SK-N-MC (cell line): ENCODE measurements around the gene RBM20.

Experiments
- DNase-seq: peaks from one replicate; pipeline ENCODE4 v3.0.0-alpha.2; 2011; ENCODE audit warnings: low read depth, low spot score
- H3K27ac ChIP-seq: fragments of 200-600 bp; sonication (generic); 2 replicates; pipeline ENCODE4 v1.5.1; 2016; ENCODE audit warnings: mixed run types
- H3K36me3 ChIP-seq: fragments of 200-600 bp; sonication (generic); 2 replicates; pipeline ENCODE4 v1.6.1; 2017; ENCODE audit warnings: antibody characterized with exemption, low read length, mixed read lengths; ENCODE audit not compliant: insufficient read depth
- H3K4me3 ChIP-seq: fragments of 200-600 bp; sonication (generic); 2 replicates; pipeline ENCODE4 v1.5.1; 2016
- H3K9ac ChIP-seq: fragments of 200-600 bp; sonication (generic); 2 replicates; pipeline ENCODE4 v1.8.0; 2017; ENCODE audit warnings: mixed run types, mixed read lengths; ENCODE audit not compliant: insufficient read length
- H3K9me3 ChIP-seq: fragments of 200-600 bp; sonication (generic); 2 replicates; pipeline ENCODE4 v1.6.1; 2017; ENCODE audit warnings: low read depth, mild to moderate bottlenecking, antibody characterized with exemption, low read length, moderate library complexity, mixed read lengths
- EZH2 ChIP-seq: fragments of 200-600 bp; sonication (generic); IDR thresholded peaks from one replicate; pipeline ENCODE4 v1.6.1; 2017; ENCODE audit warnings: antibody characterized with exemption
- FOXP2 ChIP-seq: optimal IDR thresholded peaks from 2 replicates; pipeline ENCODE3; 2011; ENCODE audit warnings: mild to moderate bottlenecking, moderate library complexity; ENCODE audit not compliant: insufficient read depth; ENCODE audit errors: extremely low read length, control extremely low read depth
- POLR2AphosphoS5 ChIP-seq: IDR thresholded peaks from 2 replicates; pipeline ENCODE4 v1.6.1; 2012; ENCODE audit warnings: mild to moderate bottlenecking, low read depth, low read length, borderline replicate concordance

The RBM20 gene

DNA sequence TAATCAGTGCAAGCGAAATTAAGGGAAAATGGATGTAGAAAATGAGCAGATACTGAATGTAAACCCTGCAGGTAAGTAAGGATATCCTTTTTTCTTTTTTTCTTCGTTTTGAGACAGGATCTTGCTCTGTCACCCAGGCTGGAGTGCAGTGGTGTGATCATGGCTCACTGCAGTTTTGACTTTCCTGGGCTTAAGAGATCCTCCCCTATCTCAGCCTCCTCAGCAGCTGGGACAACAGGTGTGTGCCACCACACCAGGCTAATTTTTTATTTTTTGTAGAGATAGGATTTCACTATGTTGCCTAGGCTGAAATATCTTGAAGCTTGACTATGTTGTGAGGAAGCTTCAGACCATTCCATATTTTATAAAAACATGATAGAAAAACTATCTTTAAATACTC, 231.9 kb downstream of the RBM20 start:
- no peak overlapping the region for H3K9ac ChIP-seq

DNA sequence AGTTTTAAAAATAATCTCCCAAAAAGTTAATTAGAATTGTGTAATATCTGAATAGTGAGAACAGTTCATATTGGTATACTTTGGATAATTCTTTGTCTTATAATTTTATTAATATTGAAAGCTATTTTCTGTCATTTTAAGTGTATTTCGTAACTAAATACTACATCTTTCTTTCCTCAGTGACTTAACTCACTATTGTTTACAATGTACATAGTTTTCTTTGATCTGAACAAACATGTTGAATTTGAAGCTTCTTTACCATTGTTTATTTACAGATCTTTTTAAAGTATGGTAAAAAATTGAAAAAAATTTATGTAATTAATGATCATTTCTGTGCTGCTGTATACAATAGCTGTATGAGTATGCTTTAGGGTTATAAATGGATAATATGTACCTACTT, 232.7 kb downstream of the RBM20 start:
- no peaks in the 10 kb centered on the region for H3K9me3 ChIP-seq
- no peak overlapping the region for H3K4me3 ChIP-seq
- H3K27ac ChIP-seq = no peak overlapping the region
- TF ChIP-seq EZH2 (no peak), POLR2AphosphoS5 (no peak), FOXP2 (no peak)
- H3K36me3 ChIP-seq = no peaks in the 10 kb centered on the region
- H3K9ac ChIP-seq = no peak overlapping the region
- DNase-seq = no peak

More for the DNA sequence above, 231.9 kb downstream of the RBM20 start:
- TF ChIP-seq EZH2 (no peak), FOXP2 (no peak), POLR2AphosphoS5 (no peak)
- no peak overlapping the region for H3K4me3 ChIP-seq
- H3K9me3 ChIP-seq = no peaks in the 10 kb centered on the region
- no peak overlapping the region for H3K27ac ChIP-seq
- no peak for DNase-seq
- H3K36me3 ChIP-seq = no peaks in the 10 kb centered on the region

DNA sequence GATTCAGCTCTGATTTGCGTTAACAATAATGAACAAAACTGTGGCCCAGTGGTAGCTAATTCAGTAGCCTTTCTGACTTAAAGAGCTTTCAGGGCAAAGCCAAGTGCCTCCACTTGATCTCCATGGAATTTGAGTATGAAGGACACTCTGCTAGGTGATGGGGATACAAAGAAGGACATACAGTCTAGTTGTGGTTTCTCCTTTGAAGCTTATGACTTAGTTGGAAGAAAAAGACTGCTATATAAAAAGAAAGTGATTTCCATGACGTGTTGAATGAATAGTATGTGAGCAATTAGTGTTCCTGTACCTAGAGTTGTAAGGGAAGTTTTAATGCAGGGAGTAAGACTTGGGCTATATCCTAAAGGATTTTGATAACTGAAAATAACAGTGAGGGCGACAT, 235.9 kb downstream of the RBM20 start:
- Histone ChIP-seq H3K36me3 (no peaks in the 10 kb centered on the region), H3K9me3 (no peaks in the 10 kb centered on the region), H3K27ac (no peak overlapping the region), H3K4me3 (no peak overlapping the region), H3K9ac (no peak overlapping the region)
- no peak for DNase-seq
- no peak for TF ChIP-seq POLR2AphosphoS5
- no peak for TF ChIP-seq EZH2
- TF ChIP-seq FOXP2 = no peak

DNA sequence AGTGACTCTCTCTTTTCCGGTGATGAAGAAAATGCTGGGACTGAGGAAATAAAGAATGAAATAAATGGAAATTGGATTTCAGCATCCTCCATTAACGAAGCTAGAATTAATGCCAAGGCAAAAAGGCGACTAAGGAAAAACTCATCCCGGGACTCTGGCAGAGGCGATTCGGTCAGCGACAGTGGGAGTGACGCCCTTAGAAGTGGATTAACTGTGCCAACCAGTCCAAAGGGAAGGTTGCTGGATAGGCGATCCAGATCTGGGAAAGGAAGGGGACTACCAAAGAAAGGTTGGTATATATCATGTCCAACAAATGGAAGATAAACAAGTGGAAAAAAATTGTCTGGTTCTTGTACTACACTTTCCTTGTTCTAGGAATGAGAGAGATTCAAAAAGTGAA, 237.1 kb downstream of the RBM20 start:
- no peak for DNase-seq
- TF ChIP-seq POLR2AphosphoS5 (no peak), EZH2 (no peak), FOXP2 (no peak)
- Histone ChIP-seq H3K9me3 (no peaks in the 10 kb centered on the region), H3K4me3 (no peak overlapping the region), H3K36me3 (no peaks in the 10 kb centered on the region), H3K9ac (no peak overlapping the region), H3K27ac (no peak overlapping the region)

DNA sequence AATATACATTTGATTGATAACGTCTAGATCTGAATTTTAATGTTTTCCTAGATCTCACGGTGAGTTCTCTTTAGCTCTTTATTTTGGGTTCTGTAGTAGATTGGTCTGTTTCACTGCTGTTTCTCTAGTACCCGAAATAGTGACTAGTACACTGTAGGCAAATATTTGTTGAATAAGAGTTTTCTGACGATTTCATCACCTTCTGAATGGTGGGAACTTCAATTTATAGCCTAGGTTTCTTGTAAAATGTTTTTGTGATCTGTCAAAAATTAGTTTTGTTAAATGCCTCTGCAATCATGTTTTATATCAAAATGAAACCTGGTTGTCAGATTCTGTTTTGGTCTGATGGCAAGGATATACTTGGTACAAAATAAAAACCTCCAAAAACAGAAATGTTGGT, 237.8 kb downstream of the RBM20 start:
- DNase-seq = no peak
- H3K36me3 ChIP-seq = no peaks in the 10 kb centered on the region
- TF ChIP-seq EZH2 = no peak
- no peaks in the 10 kb centered on the region for H3K9me3 ChIP-seq
- no peak overlapping the region for H3K9ac ChIP-seq
- H3K4me3 ChIP-seq = no peak overlapping the region
- H3K27ac ChIP-seq = no peak overlapping the region

DNA sequence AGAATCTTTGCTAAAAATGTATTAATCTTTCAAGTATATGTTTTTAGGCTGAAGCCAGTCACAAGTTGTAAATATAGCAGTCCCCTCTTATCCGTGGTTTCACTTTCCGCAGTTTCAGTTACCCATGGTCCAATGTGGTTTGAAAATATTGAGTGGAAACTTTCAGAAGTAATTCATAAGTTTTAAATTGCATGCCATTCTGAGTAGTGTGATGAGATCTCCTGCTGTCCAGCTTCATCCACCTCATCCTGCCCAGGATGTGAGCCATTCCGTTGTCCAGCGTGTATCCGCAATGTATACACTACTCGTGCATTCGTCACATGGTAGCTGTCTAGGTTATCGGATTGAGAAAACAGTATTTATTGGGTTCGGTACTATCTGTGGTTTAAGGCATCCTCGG, 239.8 kb downstream of the RBM20 start:
- no peak overlapping the region for H3K4me3 ChIP-seq

DNA sequence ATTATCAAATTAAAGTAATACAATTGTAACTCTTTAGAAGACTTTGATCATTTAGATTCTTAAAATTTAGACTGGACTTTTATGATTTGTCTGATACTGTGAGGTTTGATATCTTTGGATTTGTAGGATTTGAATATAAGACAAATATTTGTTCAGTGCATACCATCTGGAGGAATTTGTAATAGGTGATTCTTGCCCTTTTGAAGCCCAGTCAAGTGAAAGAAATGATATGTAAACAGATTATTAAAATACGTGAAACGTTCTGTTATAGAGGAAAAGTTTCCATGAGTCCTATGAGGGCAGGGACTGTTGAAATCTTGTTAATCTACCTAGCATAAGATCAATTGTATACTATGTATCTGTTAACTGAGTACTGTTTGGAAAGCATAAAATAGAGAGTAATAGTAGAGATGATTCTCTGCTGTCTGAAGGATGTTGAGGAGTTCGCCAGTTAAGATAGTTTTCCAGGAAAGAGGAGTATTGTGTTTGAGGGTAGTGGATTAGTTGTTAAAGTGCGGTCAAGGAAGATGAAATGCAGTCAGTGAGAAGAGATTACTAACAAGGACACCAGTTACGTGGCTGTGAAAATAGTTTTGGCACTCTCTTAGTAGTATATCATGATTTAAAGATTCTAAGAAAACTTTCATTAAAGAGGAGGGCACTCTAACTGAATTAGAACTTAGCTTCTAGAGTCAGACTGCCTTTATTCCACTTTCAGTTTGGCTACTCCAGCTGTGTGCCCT, 242.0 kb downstream of the RBM20 start:
- H3K36me3 ChIP-seq = no peaks in the 10 kb centered on the region
- DNase-seq = no peak
- TF ChIP-seq FOXP2 (no peak), POLR2AphosphoS5 (no peak), EZH2 (no peak)

More for the DNA sequence above, 239.8 kb downstream of the RBM20 start:
- Histone ChIP-seq H3K9me3 (no peaks in the 10 kb centered on the region), H3K36me3 (no peaks in the 10 kb centered on the region), H3K27ac (no peak overlapping the region), H3K9ac (no peak overlapping the region)
- TF ChIP-seq EZH2 (no peak), FOXP2 (no peak), POLR2AphosphoS5 (no peak)
- DNase-seq = no peak

DNA sequence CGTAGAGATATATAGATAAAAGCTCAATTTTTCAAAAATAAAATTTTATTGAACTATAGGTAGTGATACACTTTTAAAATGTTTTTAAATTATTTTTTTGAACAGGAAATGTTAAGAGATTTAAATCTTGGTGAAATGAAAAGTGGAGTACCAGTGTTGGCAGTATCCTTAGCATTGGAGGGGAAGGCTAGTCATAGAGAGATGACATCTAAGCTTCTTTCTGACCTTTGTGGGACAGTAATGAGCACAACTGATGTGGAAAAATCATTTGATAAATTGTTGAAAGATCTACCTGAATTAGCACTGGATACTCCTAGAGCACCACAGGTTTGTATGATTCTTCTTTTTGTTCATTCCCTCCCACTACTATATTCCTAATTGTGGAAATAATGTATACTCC, 243.4 kb downstream of the RBM20 start:
- H3K9me3 ChIP-seq = no peaks in the 10 kb centered on the region
- no peaks in the 10 kb centered on the region for H3K36me3 ChIP-seq
- TF ChIP-seq EZH2 (no peak), POLR2AphosphoS5 (no peak), FOXP2 (no peak)
- DNase-seq = no peak
- no peak overlapping the region for H3K9ac ChIP-seq
- H3K4me3 ChIP-seq = no peak overlapping the region
- no peak overlapping the region for H3K27ac ChIP-seq

More for the DNA sequence above, 242.0 kb downstream of the RBM20 start:
- Histone ChIP-seq H3K4me3 (no peak overlapping the region), H3K9ac (no peak overlapping the region), H3K27ac (no peak overlapping the region), H3K9me3 (no peaks in the 10 kb centered on the region)
